Smooth muscle cell (in vitro differentiated cells): ENCODE measurements around the gene MED10. TPM values are rescaled to one million over a fixed set of nuclear protein-coding genes. Genes with fewer than 3 reads are reported as not detected.

Source experiments
- DNase-seq: peaks from one replicate; lab custom pipeline; 2025; ENCODE audit not compliant: unreplicated experiment; lab: John Stamatoyannopoulos, UW
- H2AFZ ChIP-seq: fragments of 200-600 bp; sonication (generic); 2 replicates; pipeline ENCODE4 v1.6.0; 2016; ENCODE audit warnings: antibody characterized with exemption, low read depth, mild to moderate bottlenecking
- H3F3A ChIP-seq: fragments of 200-600 bp; sonication (generic); 2 replicates; pipeline ENCODE4 v1.6.0; 2017; ENCODE audit warnings: antibody characterized with exemption, low read depth
- H3K27ac ChIP-seq: fragments of 200-600 bp; sonication (generic); 2 replicates; pipeline ENCODE4 v1.5.1; 2016; ENCODE audit warnings: low read depth, mild to moderate bottlenecking
- H3K27me3 ChIP-seq: fragments of 200-600 bp; sonication (generic); 2 replicates; pipeline ENCODE4 v1.6.1; 2016; ENCODE audit warnings: low read depth, mild to moderate bottlenecking
- H3K36me3 ChIP-seq: fragments of 200-600 bp; sonication (generic); 2 replicates; pipeline ENCODE4 v1.5.1; 2016; ENCODE audit warnings: low read depth
- H3K4me1 ChIP-seq: fragments of 200-600 bp; sonication (generic); 2 replicates; pipeline ENCODE4 v1.5.1; 2016; ENCODE audit warnings: low read depth
- H3K4me2 ChIP-seq: fragments of 200-600 bp; sonication (generic); 2 replicates; pipeline ENCODE4 v1.6.0; 2016; ENCODE audit warnings: mild to moderate bottlenecking
- H3K4me3 ChIP-seq: fragments of 200-600 bp; sonication (generic); 2 replicates; pipeline ENCODE4 v1.5.1; 2016; ENCODE audit warnings: mild to moderate bottlenecking
- H3K79me2 ChIP-seq: fragments of 200-600 bp; sonication (generic); 2 replicates; pipeline ENCODE4 v1.6.0; 2016; ENCODE audit warnings: low read depth, mild to moderate bottlenecking
- H3K9ac ChIP-seq: fragments of 200-600 bp; sonication (generic); 2 replicates; pipeline ENCODE4 v1.6.0; 2016; ENCODE audit warnings: low read depth
- H3K9me3 ChIP-seq: fragments of 200-600 bp; sonication (generic); replicated peaks from 2 replicates; pipeline ENCODE4 v1.5.1; 2016; ENCODE audit warnings: low read depth
- H4K20me1 ChIP-seq: fragments of 200-600 bp; sonication (generic); 2 replicates; pipeline ENCODE4 v1.6.0; 2016; ENCODE audit warnings: low read depth
- WGBS: methylation state at CpG from one replicate; pipeline ENCODE4 v1.1.7; 2016; ENCODE audit warnings: low lambda C conversion rate; 5-methylcytosine and 5-hydroxymethylcytosine counted together
- polyA plus RNA-seq: library from polyadenylated mRNA; unstranded; fragments of >200 nt; fragmentation: Nextera tagmentation; extraction: Ambion mirVana; gene quantifications from 2 replicates; pipeline ENCODE4 v1.2.1, GENCODE V29; 2016
- total RNA-seq: library from RNA; depleted of rRNA; stranded (reverse); fragments of >200 nt; gene quantifications from 2 replicates; pipeline ENCODE4 v1.2.3, GENCODE V29; 2014
- TF ChIP-seq, protein P1 (sequence below): fragments of 200-600 bp; sonication (generic); IDR thresholded peaks from 2 replicates; pipeline ENCODE4 v1.5.1; 2017; ENCODE audit warnings: borderline replicate concordance, mild to moderate bottlenecking, antibody characterized with exemption; ENCODE audit not compliant: insufficient read depth, poor library complexity, severe bottlenecking

Gene MED10
- total and polyA plus RNA-seq, 2 experiments from 2014 or later: 23.0 to 96.2 TPM

- 59% methylated on average over 5 of the region's 5 CpGs for WGBS
- Histone ChIP-seq H3K9me3 (no peaks in the 10 kb centered on the region), H3K9ac (no peak overlapping the region), H3K27ac (no peak overlapping the region), H3K27me3 (peaks cover 3% of the 10 kb centered on the region), H3K4me1 (no peaks in the 10 kb centered on the region), H3K79me2 (no peaks in the 10 kb centered on the region), H3K36me3 (no peaks in the 10 kb centered on the region), H3K4me2 (no peak overlapping the region), H4K20me1 (no peaks in the 10 kb centered on the region), H3F3A (no peaks in the 10 kb centered on the region), H2AFZ (no peak overlapping the region), H3K4me3 (no peak overlapping the region)
- no peak for DNase-seq
- TF ChIP-seq, protein P1, sequence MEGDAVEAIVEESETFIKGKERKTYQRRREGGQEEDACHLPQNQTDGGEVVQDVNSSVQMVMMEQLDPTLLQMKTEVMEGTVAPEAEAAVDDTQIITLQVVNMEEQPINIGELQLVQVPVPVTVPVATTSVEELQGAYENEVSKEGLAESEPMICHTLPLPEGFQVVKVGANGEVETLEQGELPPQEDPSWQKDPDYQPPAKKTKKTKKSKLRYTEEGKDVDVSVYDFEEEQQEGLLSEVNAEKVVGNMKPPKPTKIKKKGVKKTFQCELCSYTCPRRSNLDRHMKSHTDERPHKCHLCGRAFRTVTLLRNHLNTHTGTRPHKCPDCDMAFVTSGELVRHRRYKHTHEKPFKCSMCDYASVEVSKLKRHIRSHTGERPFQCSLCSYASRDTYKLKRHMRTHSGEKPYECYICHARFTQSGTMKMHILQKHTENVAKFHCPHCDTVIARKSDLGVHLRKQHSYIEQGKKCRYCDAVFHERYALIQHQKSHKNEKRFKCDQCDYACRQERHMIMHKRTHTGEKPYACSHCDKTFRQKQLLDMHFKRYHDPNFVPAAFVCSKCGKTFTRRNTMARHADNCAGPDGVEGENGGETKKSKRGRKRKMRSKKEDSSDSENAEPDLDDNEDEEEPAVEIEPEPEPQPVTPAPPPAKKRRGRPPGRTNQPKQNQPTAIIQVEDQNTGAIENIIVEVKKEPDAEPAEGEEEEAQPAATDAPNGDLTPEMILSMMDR: no peak
Measured at GRCh38 chr5:6326776-6327175, 51.6 kb downstream of the MED10 start.

DNA sequence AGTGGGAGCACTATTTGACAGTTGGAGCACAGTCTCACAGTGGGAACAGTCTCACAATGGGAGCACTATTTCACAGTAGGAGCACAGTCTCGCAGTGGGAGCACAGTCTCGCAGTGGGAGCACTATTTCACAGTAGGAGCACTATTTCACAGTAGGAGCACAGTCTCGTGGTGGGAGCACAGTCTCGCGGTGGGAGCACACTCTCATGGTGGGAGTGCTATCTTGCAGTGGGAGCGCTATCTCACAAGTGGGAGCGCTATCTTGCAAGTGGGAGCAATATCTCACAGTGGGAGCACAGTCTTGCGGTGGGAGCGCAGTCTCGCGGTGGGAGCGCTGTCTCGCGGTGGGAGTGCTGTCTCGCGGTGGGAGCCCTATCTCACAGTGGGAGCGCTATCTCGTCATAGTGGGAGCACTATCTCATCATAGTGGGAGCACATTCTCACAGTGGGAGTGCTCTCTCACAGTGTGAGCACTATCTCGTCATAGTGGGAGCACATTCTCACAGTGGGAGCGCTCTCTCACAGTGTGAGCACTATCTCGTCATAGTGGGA, 56.1 kb downstream of the MED10 start:
- Histone ChIP-seq H3K9ac (no peak overlapping the region), H3K27ac (no peak overlapping the region), H3K4me2 (no peak overlapping the region), H4K20me1 (no peaks in the 10 kb centered on the region), H2AFZ (no peak overlapping the region), H3K27me3 (peaks cover 3% of the 10 kb centered on the region), H3K36me3 (no peaks in the 10 kb centered on the region), H3F3A (no peaks in the 10 kb centered on the region), H3K79me2 (no peaks in the 10 kb centered on the region), H3K4me3 (no peak overlapping the region), H3K4me1 (no peaks in the 10 kb centered on the region), H3K9me3 (no peaks in the 10 kb centered on the region)
- WGBS: 92% methylated on average over 21 of the region's 21 CpGs
- no peak for DNase-seq
- TF ChIP-seq, protein P1: no peak

Other genes with a start within 250 kb of the MED10 start
- gene UBE2QL1, start 70.3 kb upstream of the MED10 start, total RNA-seq: 1.2 and 2.5 TPM in 2 replicates
- 1.3 and 2.6 TPM in 2 replicates for gene UBE2QL1, start 70.3 kb upstream of the MED10 start, polyA plus RNA-seq